PFSK-1 (cell line): ENCODE data around the gene UBE2J1.
A peak's percentile ranks its signal among the peaks of the same experiment; 100 is the strongest.

Source experiments
- FOXP2 ChIP-seq: optimal IDR thresholded peaks from 2 replicates; pipeline ENCODE3; 2011; ENCODE audit warnings: borderline replicate concordance, control low read depth, inconsistent platforms; ENCODE audit not compliant: insufficient read depth; ENCODE audit errors: extremely low read length, extremely low read depth
- POLR2AphosphoS5 ChIP-seq: IDR thresholded peaks from 2 replicates; pipeline ENCODE4 v1.6.1; 2012; ENCODE audit warnings: low read depth, mild to moderate bottlenecking, control low read depth, low read length, moderate library complexity
- SIN3A ChIP-seq: IDR thresholded peaks from 2 replicates; pipeline ENCODE4 v1.6.1; 2012; ENCODE audit warnings: mild to moderate bottlenecking, low read length, moderate library complexity, borderline replicate concordance; ENCODE audit not compliant: insufficient read depth
- TAF1 ChIP-seq: IDR thresholded peaks from 2 replicates; pipeline ENCODE4 v1.6.1; 2012; ENCODE audit warnings: low read length, control low read depth, borderline replicate concordance; ENCODE audit not compliant: insufficient read depth
- TF ChIP-seq, protein P1 (sequence below), 2 experiments: IDR thresholded peaks; 2 replicates each; pipeline versions ENCODE4 v1.6.1 to v1.8.0; 2011 to 2012; ENCODE audit warnings: low read depth in 2 of 2, low read length in 2 of 2, control low read depth in 1 of 2, inconsistent platforms in 1 of 2, mild to moderate bottlenecking in 1 of 2, moderate library complexity in 1 of 2; ENCODE audit not compliant: insufficient read depth in 1 of 2

UBE2J1 gene

DNA sequence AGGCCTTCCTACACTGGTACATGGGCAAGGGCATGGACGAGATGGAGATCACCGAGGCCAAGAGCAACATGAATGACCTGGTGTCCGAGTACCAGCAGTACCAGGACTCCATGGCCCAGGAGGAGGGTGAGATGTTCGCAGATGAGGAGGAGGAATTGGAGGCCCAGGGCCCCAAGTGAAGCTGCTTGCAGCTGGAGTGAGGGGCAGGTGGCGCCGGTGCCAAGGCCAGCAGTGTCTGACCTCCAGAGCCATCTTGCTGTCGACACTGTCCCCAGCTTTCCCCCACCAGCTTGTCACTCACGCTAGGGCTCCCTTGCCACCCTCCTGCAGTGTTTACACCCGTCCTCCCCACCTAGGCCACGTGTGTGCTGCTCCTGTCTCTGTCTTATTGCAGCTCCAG lies 49.6 kb downstream of the UBE2J1 start:
- TF ChIP-seq SIN3A = no peak
- no peak for TF ChIP-seq POLR2AphosphoS5
- TF ChIP-seq TAF1 = no peak
- TF ChIP-seq FOXP2 = no peak
- TF ChIP-seq, protein P1, sequence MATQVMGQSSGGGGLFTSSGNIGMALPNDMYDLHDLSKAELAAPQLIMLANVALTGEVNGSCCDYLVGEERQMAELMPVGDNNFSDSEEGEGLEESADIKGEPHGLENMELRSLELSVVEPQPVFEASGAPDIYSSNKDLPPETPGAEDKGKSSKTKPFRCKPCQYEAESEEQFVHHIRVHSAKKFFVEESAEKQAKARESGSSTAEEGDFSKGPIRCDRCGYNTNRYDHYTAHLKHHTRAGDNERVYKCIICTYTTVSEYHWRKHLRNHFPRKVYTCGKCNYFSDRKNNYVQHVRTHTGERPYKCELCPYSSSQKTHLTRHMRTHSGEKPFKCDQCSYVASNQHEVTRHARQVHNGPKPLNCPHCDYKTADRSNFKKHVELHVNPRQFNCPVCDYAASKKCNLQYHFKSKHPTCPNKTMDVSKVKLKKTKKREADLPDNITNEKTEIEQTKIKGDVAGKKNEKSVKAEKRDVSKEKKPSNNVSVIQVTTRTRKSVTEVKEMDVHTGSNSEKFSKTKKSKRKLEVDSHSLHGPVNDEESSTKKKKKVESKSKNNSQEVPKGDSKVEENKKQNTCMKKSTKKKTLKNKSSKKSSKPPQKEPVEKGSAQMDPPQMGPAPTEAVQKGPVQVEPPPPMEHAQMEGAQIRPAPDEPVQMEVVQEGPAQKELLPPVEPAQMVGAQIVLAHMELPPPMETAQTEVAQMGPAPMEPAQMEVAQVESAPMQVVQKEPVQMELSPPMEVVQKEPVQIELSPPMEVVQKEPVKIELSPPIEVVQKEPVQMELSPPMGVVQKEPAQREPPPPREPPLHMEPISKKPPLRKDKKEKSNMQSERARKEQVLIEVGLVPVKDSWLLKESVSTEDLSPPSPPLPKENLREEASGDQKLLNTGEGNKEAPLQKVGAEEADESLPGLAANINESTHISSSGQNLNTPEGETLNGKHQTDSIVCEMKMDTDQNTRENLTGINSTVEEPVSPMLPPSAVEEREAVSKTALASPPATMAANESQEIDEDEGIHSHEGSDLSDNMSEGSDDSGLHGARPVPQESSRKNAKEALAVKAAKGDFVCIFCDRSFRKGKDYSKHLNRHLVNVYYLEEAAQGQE (IDR thresholded peaks at IDR 0.05; ENCODE audit: insufficient read depth in 1 of 2, low read depth in 2 of 2, low read length in 2 of 2) = no peak

GRCh38 chr6:89302195-89302770 lies 50.2 kb downstream of the UBE2J1 start:
- TF ChIP-seq FOXP2 (no peak), SIN3A (no peak), POLR2AphosphoS5 (no peak), TAF1 (no peak)
- TF ChIP-seq, protein P1 (IDR thresholded peaks at IDR 0.05; ENCODE audit: insufficient read depth in 1 of 2, low read depth in 2 of 2, low read length in 2 of 2) = no peak

DNA sequence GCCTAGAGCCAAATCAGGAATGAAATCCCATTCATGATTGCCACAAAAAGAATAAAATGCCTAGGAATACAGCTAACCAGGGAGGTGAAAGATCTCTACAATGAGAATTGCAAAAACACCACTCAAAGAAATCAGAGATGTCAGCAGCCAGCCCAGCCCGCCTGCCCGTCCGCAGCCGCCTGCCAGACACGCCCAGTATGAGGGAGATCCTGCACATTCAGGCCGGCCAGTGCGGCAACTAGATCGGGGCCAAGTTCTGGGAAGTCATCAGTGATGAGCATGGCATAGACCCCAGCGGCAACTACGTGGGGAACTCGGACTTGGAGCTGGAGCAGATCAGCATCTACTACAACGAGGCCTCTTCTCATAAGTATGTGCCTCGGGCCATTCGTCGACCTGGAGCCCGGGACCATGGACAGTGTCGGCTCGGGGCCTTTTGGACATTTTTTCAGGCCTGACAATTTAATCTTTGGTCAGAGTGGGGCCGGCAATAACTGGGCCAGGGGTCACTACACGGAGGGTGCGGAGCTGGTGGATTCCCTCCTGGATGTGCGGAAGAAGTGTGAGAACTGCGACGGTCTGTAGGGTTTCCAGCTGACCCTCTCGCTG lies 50.8 kb downstream of the UBE2J1 start:
- TF ChIP-seq POLR2AphosphoS5 = no peak
- TF ChIP-seq, protein P1 (IDR thresholded peaks at IDR 0.05; ENCODE audit: insufficient read depth in 1 of 2, low read depth in 2 of 2, low read length in 2 of 2) = peak in 1 of 2 experiments; percentile 67; a peak in 2 of 4 replicates

DNA sequence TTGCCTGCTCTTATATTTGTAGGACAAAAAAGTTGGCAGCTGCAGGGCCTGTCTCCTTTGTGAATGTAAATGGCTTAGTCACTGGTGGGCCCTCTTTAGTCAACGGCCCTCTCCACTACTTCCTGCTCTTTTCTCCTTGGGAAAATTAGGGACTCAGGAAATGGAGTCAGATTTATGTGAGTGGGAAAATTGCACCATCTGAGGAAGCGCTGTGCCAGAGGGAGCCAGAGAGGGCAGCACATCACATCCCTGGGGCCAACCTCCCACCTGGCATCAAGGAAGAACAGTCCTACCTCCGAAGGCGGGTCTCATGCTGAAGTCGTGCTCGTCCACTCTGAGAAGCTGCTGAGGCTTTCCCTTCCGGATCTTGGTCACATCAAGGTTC lies 53.1 kb downstream of the UBE2J1 start:
- TF ChIP-seq, protein P1 (IDR thresholded peaks at IDR 0.05; ENCODE audit: insufficient read depth in 1 of 2, low read depth in 2 of 2, low read length in 2 of 2) = 0 out of 4 replicates have a peak, but pooled peaks of 1 of the 2 experiments have one; percentile 36
- TF ChIP-seq SIN3A (peak; percentile 45; the same call in 1 of the 2 replicates), POLR2AphosphoS5 (no peak), TAF1 (peak; percentile 11; the same call in 1 of the 2 replicates), FOXP2 (no peak)
